ENCODE results near the gene ACOX3. TPM values are rescaled to one million over a fixed set of nuclear protein-coding genes. Genes with fewer than 3 reads are reported as not detected.

Gene ACOX3
- polyA plus RNA-seq, 1 donor (not counting 4 experiments of a cell fraction or from before 2014, with no cell fraction given), result 6.7 TPM

GRCh38 chr4:8478371-8478770, 37.8 kb upstream of the ACOX3 start:
- Histone ChIP-seq H3K9me1 (ENCODE audit: control insufficient read depth, extremely low read depth, insufficient read depth, low read length) (no peaks in the 10 kb centered on the region), H3K9me3 (ENCODE audit: control insufficient read depth, low read depth, low read length) (no peaks in the 10 kb centered on the region), H2AFZ (ENCODE audit: control insufficient read depth, low read length) (no peak overlapping the region), H3K36me3 (ENCODE audit: control insufficient read depth in 2 of 2, extremely low read depth in 1 of 2, insufficient read depth in 2 of 2, low read length in 2 of 2) (peaks cover 0 to 19% of the 10 kb centered on the region in 2 experiments), H3K9ac (ENCODE audit: control insufficient read depth, extremely low read depth, insufficient read depth, low read length) (no peak overlapping the region), H4K20me1 (ENCODE audit: control insufficient read depth, extremely low read depth, insufficient read depth, low read length) (no peaks in the 10 kb centered on the region), H3K79me2 (ENCODE audit: control insufficient read depth, insufficient read depth, low read length) (no peaks in the 10 kb centered on the region), H3K4me1 (ENCODE audit: control insufficient read depth, extremely low read depth, insufficient read depth, low read length) (no peaks in the 10 kb centered on the region), H3K27me3 (ENCODE audit: control insufficient read depth, extremely low read depth, insufficient read depth, low read length) (no peaks in the 10 kb centered on the region), H3K27ac (ENCODE audit: control insufficient read depth, insufficient read depth, low read length) (no peak overlapping the region), H3K4me2 (ENCODE audit: control insufficient read depth, extremely low read depth, insufficient read depth, low read depth, low read length) (no peak overlapping the region), H3K4me3 (ENCODE audit: control insufficient read depth in 2 of 3, extremely low read depth in 1 of 3, insufficient read depth in 2 of 3, low read depth in 1 of 3, low read length in 3 of 3) (no peak overlapping the region)
- no peak for FAIRE-seq
- DNase-seq (ENCODE audit: low read depth, low spot score), result no peak
- TF ChIP-seq, protein P1, sequence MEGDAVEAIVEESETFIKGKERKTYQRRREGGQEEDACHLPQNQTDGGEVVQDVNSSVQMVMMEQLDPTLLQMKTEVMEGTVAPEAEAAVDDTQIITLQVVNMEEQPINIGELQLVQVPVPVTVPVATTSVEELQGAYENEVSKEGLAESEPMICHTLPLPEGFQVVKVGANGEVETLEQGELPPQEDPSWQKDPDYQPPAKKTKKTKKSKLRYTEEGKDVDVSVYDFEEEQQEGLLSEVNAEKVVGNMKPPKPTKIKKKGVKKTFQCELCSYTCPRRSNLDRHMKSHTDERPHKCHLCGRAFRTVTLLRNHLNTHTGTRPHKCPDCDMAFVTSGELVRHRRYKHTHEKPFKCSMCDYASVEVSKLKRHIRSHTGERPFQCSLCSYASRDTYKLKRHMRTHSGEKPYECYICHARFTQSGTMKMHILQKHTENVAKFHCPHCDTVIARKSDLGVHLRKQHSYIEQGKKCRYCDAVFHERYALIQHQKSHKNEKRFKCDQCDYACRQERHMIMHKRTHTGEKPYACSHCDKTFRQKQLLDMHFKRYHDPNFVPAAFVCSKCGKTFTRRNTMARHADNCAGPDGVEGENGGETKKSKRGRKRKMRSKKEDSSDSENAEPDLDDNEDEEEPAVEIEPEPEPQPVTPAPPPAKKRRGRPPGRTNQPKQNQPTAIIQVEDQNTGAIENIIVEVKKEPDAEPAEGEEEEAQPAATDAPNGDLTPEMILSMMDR (optimal IDR thresholded peaks at IDR 0.05 in 1 of 3, IDR thresholded peaks at IDR 0.05 in 1 of 3, conservative IDR thresholded peaks at IDR 0.05 in 1 of 3; ENCODE audit: extremely low read depth in 1 of 3, insufficient read depth in 2 of 3, low read length in 3 of 3), result no peak
- no peak for TF ChIP-seq EZH2 (IDR thresholded peaks at IDR 0.05; ENCODE audit: low read length)
- dilution Hi-C loops (cut with MboI; ENCODE audit: extremely low pct_ligation_motif_present, low sequenced_read_pairs), result no loop called here

- no peak for FAIRE-seq
- Histone ChIP-seq H3K27ac (ENCODE audit: control insufficient read depth, insufficient read depth, low read length) (no peak overlapping the region), H3K4me1 (ENCODE audit: control insufficient read depth, extremely low read depth, insufficient read depth, low read length) (no peaks in the 10 kb centered on the region), H3K9ac (ENCODE audit: control insufficient read depth, extremely low read depth, insufficient read depth, low read length) (no peak overlapping the region), H3K36me3 (ENCODE audit: control insufficient read depth in 2 of 2, extremely low read depth in 1 of 2, insufficient read depth in 2 of 2, low read length in 2 of 2) (peaks cover 0 to 19% of the 10 kb centered on the region in 2 experiments), H3K4me2 (ENCODE audit: control insufficient read depth, extremely low read depth, insufficient read depth, low read depth, low read length) (no peak overlapping the region), H3K27me3 (ENCODE audit: control insufficient read depth, extremely low read depth, insufficient read depth, low read length) (no peaks in the 10 kb centered on the region), H4K20me1 (ENCODE audit: control insufficient read depth, extremely low read depth, insufficient read depth, low read length) (no peaks in the 10 kb centered on the region), H2AFZ (ENCODE audit: control insufficient read depth, low read length) (no peak overlapping the region), H3K79me2 (ENCODE audit: control insufficient read depth, insufficient read depth, low read length) (no peaks in the 10 kb centered on the region), H3K9me3 (ENCODE audit: control insufficient read depth, low read depth, low read length) (no peaks in the 10 kb centered on the region), H3K9me1 (ENCODE audit: control insufficient read depth, extremely low read depth, insufficient read depth, low read length) (no peaks in the 10 kb centered on the region), H3K4me3 (ENCODE audit: control insufficient read depth in 2 of 3, extremely low read depth in 1 of 3, insufficient read depth in 2 of 3, low read depth in 1 of 3, low read length in 3 of 3) (no peak overlapping the region)
- TF ChIP-seq, protein P1 (optimal IDR thresholded peaks at IDR 0.05 in 1 of 3, IDR thresholded peaks at IDR 0.05 in 1 of 3, conservative IDR thresholded peaks at IDR 0.05 in 1 of 3; ENCODE audit: extremely low read depth in 1 of 3, insufficient read depth in 2 of 3, low read length in 3 of 3), result no peak
- no peak for TF ChIP-seq EZH2 (IDR thresholded peaks at IDR 0.05; ENCODE audit: low read length)
- no peak for DNase-seq (ENCODE audit: low read depth, low spot score)
- dilution Hi-C loops (cut with MboI; ENCODE audit: extremely low pct_ligation_motif_present, low sequenced_read_pairs), result no loop called here
These were observed 37.2 kb upstream of the ACOX3 start for GRCh38 chr4:8477676-8478075.

Data from keratinocyte (primary cell).